Endothelial cell of umbilical vein (primary cell): ENCODE results near the gene CACNG4.

ENCODE experiments used
- CTCF ChIP-seq, 2 donors: IDR thresholded peaks; 1 replicate in 1 of 2; 2 replicates in 1 of 2; pipeline ENCODE4 v1.5.1; 2011; ENCODE audit warnings: low read length in 2 of 2, mild to moderate bottlenecking in 2 of 2, moderate library complexity in 2 of 2, control low read depth in 1 of 2, inconsistent platforms in 1 of 2, low read depth in 1 of 2; ENCODE audit not compliant: insufficient read depth in 1 of 2; ENCODE audit errors: extremely low read depth in 1 of 2
- EZH2 ChIP-seq: IDR thresholded peaks from 2 replicates; pipeline ENCODE4 v1.6.1; 2012; ENCODE audit warnings: borderline replicate concordance, low read depth, mild to moderate bottlenecking, moderate library complexity, low read length, inconsistent platforms; ENCODE audit not compliant: severe bottlenecking
- FOS ChIP-seq: IDR thresholded peaks from 2 replicates; pipeline ENCODE4 v1.6.1; 2011; ENCODE audit warnings: mild to moderate bottlenecking, low read length, moderate library complexity, borderline replicate concordance; ENCODE audit not compliant: insufficient read depth
- JUN ChIP-seq: IDR thresholded peaks from 2 replicates; pipeline ENCODE4 v1.6.1; 2011; ENCODE audit warnings: borderline replicate concordance, low read depth; ENCODE audit not compliant: insufficient read length, insufficient read depth
- POLR2A ChIP-seq: IDR thresholded peaks from 2 replicates; pipeline ENCODE4 v1.6.1; 2012; ENCODE audit warnings: low read depth, mild to moderate bottlenecking, control low read depth, low read length
- POLR2AphosphoS5 ChIP-seq: IDR thresholded peaks from 2 replicates; pipeline ENCODE4 v1.6.1; 2012; ENCODE audit warnings: low read depth, mild to moderate bottlenecking, control low read depth, low read length, moderate library complexity; ENCODE audit not compliant: insufficient read depth

GRCh38 chr17:66935717-66936116 is 28.8 kb upstream of the CACNG4 start:
- no peak for TF ChIP-seq POLR2A
- no peak for TF ChIP-seq CTCF (IDR thresholded peaks at IDR 0.05; ENCODE audit: extremely low read depth in 1 of 2, insufficient read depth in 1 of 2, low read depth in 1 of 2, low read length in 2 of 2)
- no peak for TF ChIP-seq EZH2
- TF ChIP-seq POLR2AphosphoS5: no peak
- no peak for TF ChIP-seq FOS
- TF ChIP-seq JUN: no peak
